ENCODE results near the gene PRR9.

PRR9 gene

GRCh38 chr1:153250166-153250565, 32.8 kb downstream of the PRR9 start:
- no peak for TF ChIP-seq CTCF (conservative IDR thresholded peaks at IDR 0.05; ENCODE audit: control insufficient read depth, insufficient read depth, low read depth, low read length)
- no peak for DNase-seq (ENCODE audit: low read depth)
- H3K4me3 ChIP-seq (ENCODE audit: control insufficient read depth, low read depth, low read length) = no peak overlapping the region

- DNase-seq (ENCODE audit: low read depth) = no peak
- H3K4me3 ChIP-seq (ENCODE audit: control insufficient read depth, low read depth, low read length) = no peak overlapping the region
- TF ChIP-seq CTCF (conservative IDR thresholded peaks at IDR 0.05; ENCODE audit: control insufficient read depth, insufficient read depth, low read depth, low read length) = no peak
These were observed 33.7 kb downstream of the PRR9 start for GRCh38 chr1:153251087-153251486.

GRCh38 chr1:153251562-153251961, 34.2 kb downstream of the PRR9 start:
- no peak for DNase-seq (ENCODE audit: low read depth)
- TF ChIP-seq CTCF (conservative IDR thresholded peaks at IDR 0.05; ENCODE audit: control insufficient read depth, insufficient read depth, low read depth, low read length) = no peak

GRCh38 chr1:153251988-153252387, 34.6 kb downstream of the PRR9 start:
- no peak overlapping the region for H3K4me3 ChIP-seq (ENCODE audit: control insufficient read depth, low read depth, low read length)
- no peak for TF ChIP-seq CTCF (conservative IDR thresholded peaks at IDR 0.05; ENCODE audit: control insufficient read depth, insufficient read depth, low read depth, low read length)
- DNase-seq (ENCODE audit: low read depth) = no peak

More at GRCh38 chr1:153251562-153251961, 34.2 kb downstream of the PRR9 start:
- no peak overlapping the region for H3K4me3 ChIP-seq (ENCODE audit: control insufficient read depth, low read depth, low read length)

GRCh38 chr1:153253076-153253475, 35.7 kb downstream of the PRR9 start:
- no peak for DNase-seq (ENCODE audit: low read depth)
- H3K4me3 ChIP-seq (ENCODE audit: control insufficient read depth, low read depth, low read length) = no peak overlapping the region
- no peak for TF ChIP-seq CTCF (conservative IDR thresholded peaks at IDR 0.05; ENCODE audit: control insufficient read depth, insufficient read depth, low read depth, low read length)

GRCh38 chr1:153253693-153254092, 36.3 kb downstream of the PRR9 start:
- H3K4me3 ChIP-seq (ENCODE audit: control insufficient read depth, low read depth, low read length) = no peak overlapping the region
- no peak for DNase-seq (ENCODE audit: low read depth)
- no peak for TF ChIP-seq CTCF (conservative IDR thresholded peaks at IDR 0.05; ENCODE audit: control insufficient read depth, insufficient read depth, low read depth, low read length)

- no peak for DNase-seq (ENCODE audit: low read depth)
- no peak within 1 kb of the TSS for H3K4me3 ChIP-seq (ENCODE audit: control insufficient read depth, low read depth, low read length)
- no peak for TF ChIP-seq CTCF (conservative IDR thresholded peaks at IDR 0.05; ENCODE audit: control insufficient read depth, insufficient read depth, low read depth, low read length)
These were observed 42.0 kb downstream of the PRR9 start, which contains the start of gene LORICRIN for GRCh38 chr1:153259387-153259786. Gene LORICRIN, plus strand, starts transcription at chr1:153259687. Its CDS starts 1,263 bp downstream, at chr1:153260950.
